ENCODE results near the gene DUSP19.

GRCh38 chr2:183089192-183089851, 10.8 kb downstream of the DUSP19 start:
- TF ChIP-seq FOSL2 (CRISPR knock-in tag; IDR thresholded peaks at IDR 0.05): no peak
- no peak for TF ChIP-seq RARA (CRISPR knock-in tag; IDR thresholded peaks at IDR 0.05)
- TF ChIP-seq RFX1 (IDR thresholded peaks at IDR 0.05): no peak
- no peak for TF ChIP-seq RAD21 (CRISPR knock-in tag; IDR thresholded peaks at IDR 0.05)
- no peak for TF ChIP-seq ETV5 (CRISPR knock-in tag; IDR thresholded peaks at IDR 0.05; ENCODE audit: borderline replicate concordance)
- TF ChIP-seq ZNF263 (CRISPR knock-in tag; IDR thresholded peaks at IDR 0.05): no peak
- no peak for TF ChIP-seq ZNF766 (CRISPR knock-in tag; IDR thresholded peaks at IDR 0.05; ENCODE audit: borderline replicate concordance)
- TF ChIP-seq BCL6 (CRISPR knock-in tag; IDR thresholded peaks at IDR 0.05): no peak
